Loucy (cell line): ENCODE measurements around the gene PIK3R1.

Experiments
- H2AFZ ChIP-seq: fragments of 200-600 bp; sonication (generic); 2 replicates; pipeline ENCODE4 v1.6.0; 2016; ENCODE audit warnings: antibody characterized with exemption, mild to moderate bottlenecking, low read length, moderate library complexity
- H3F3A ChIP-seq: fragments of 200-600 bp; 2 replicates; pipeline ENCODE4 v1.6.0; 2016; ENCODE audit warnings: antibody characterized with exemption, low read depth, mild to moderate bottlenecking
- H3K27me3 ChIP-seq: fragments of 200-600 bp; sonication (generic); 2 replicates; pipeline ENCODE4 v1.6.1; 2014; ENCODE audit warnings: low read length, mild to moderate bottlenecking; ENCODE audit not compliant: insufficient read depth, poor library complexity, severe bottlenecking
- H3K36me3 ChIP-seq: fragments of 200-600 bp; sonication (generic); 2 replicates; pipeline ENCODE4 v1.6.1; 2016; ENCODE audit warnings: low read length; ENCODE audit not compliant: insufficient read depth
- H3K4me1 ChIP-seq: fragments of 200-600 bp; sonication (generic); 2 replicates; pipeline ENCODE4 v1.5.1; 2014; ENCODE audit warnings: low read length, mild to moderate bottlenecking; ENCODE audit not compliant: insufficient read depth, poor library complexity, severe bottlenecking
- H3K4me2 ChIP-seq: fragments of 200-600 bp; sonication (generic); 2 replicates; pipeline ENCODE4 v1.6.0; 2014; ENCODE audit warnings: antibody characterized with exemption, low read length, low read depth, mild to moderate bottlenecking; ENCODE audit not compliant: poor library complexity, severe bottlenecking
- H3K4me3 ChIP-seq: fragments of 200-600 bp; sonication (generic); 2 replicates; pipeline ENCODE4 v1.5.1; 2014; ENCODE audit warnings: low read length, mild to moderate bottlenecking, mixed read lengths; ENCODE audit not compliant: poor library complexity, severe bottlenecking
- H3K79me2 ChIP-seq: fragments of 200-600 bp; sonication (generic); 2 replicates; pipeline ENCODE4 v1.6.1; 2014; ENCODE audit warnings: low read length; ENCODE audit not compliant: insufficient read depth
- H3K9ac ChIP-seq: fragments of 200-600 bp; sonication (generic); 2 replicates; pipeline ENCODE4 v1.6.0; 2014; ENCODE audit warnings: mild to moderate bottlenecking, low read depth, low read length, moderate library complexity; ENCODE audit not compliant: poor library complexity, severe bottlenecking
- H3K9me2 ChIP-seq: fragments of 200-600 bp; sonication (generic); replicated peaks from 2 replicates; pipeline ENCODE4 v1.6.1; 2016; ENCODE audit warnings: low read depth, low read length, mixed read lengths
- H3K9me3 ChIP-seq: fragments of 200-600 bp; sonication (generic); 2 replicates; pipeline ENCODE4 v1.6.1; 2014; ENCODE audit warnings: mild to moderate bottlenecking, antibody characterized with exemption, low read length, low read depth; ENCODE audit not compliant: insufficient read depth
- H4K20me1 ChIP-seq: fragments of 200-600 bp; sonication (generic); 2 replicates; pipeline ENCODE4 v1.6.0; 2014; ENCODE audit warnings: antibody characterized with exemption, low read length, mild to moderate bottlenecking; ENCODE audit not compliant: insufficient read depth, poor library complexity, severe bottlenecking
- EZH2phosphoT487 ChIP-seq: fragments of 200-600 bp; IDR thresholded peaks from 2 replicates; pipeline ENCODE4 v1.6.1; 2018; ENCODE audit warnings: antibody characterized with exemption, mild to moderate bottlenecking, moderate library complexity, borderline replicate concordance
- TF ChIP-seq, protein P1 (sequence below): fragments of 200-600 bp; sonication (generic); conservative IDR thresholded peaks from 2 replicates; pipeline ENCODE4 v1.5.1; 2014; ENCODE audit warnings: mild to moderate bottlenecking, antibody characterized with exemption, low read length

Gene PIK3R1

DNA sequence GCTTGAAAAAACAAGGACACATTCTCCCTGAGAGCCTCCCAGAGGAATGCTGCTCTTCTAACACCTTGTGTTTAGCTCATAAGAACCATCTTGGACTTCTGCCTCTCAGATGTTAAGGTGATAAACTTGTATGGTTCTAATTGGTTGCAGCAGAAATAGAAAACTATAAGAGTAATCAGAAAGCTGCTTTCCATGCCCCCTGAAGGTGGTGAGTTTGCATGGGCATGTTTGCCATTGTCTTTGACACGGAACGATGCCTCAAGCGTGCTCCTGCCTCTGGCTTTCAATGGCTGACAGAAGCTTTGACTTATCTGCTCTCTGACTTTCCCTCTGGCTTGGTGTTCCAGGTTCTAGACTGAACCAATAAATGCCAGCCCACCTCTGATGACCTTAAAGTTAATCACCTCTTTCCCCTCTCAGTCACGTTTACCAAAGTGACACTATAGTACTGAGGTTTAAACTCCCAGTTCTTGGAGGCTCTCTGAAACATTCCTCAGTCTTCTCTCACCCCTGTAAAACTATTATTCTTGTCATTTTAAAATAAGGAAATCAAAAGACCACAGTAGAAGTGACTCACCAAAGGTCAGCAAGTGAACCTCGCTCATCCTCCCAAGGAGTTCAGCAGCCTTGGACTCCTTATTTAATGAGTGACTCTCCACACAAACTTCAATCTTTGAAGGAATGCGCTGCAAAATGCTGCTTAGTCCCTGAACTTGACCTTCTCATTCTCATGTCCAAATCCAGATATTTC is 103.6 kb downstream of the PIK3R1 start:
- Histone ChIP-seq H3K9me3 (no peaks in the 10 kb centered on the region), H3K27me3 (no peaks in the 10 kb centered on the region), H3K36me3 (no peaks in the 10 kb centered on the region), H3K9ac (no peak overlapping the region), H3K4me1 (peaks cover 16% of the 10 kb centered on the region), H3K9me2 (no peaks in the 10 kb centered on the region), H3K4me2 (no peak overlapping the region), H3K4me3 (no peak overlapping the region), H3F3A (no peaks in the 10 kb centered on the region), H4K20me1 (no peaks in the 10 kb centered on the region), H3K79me2 (no peaks in the 10 kb centered on the region), H2AFZ (no peak overlapping the region)
- no peak for TF ChIP-seq EZH2phosphoT487
- TF ChIP-seq, protein P1, sequence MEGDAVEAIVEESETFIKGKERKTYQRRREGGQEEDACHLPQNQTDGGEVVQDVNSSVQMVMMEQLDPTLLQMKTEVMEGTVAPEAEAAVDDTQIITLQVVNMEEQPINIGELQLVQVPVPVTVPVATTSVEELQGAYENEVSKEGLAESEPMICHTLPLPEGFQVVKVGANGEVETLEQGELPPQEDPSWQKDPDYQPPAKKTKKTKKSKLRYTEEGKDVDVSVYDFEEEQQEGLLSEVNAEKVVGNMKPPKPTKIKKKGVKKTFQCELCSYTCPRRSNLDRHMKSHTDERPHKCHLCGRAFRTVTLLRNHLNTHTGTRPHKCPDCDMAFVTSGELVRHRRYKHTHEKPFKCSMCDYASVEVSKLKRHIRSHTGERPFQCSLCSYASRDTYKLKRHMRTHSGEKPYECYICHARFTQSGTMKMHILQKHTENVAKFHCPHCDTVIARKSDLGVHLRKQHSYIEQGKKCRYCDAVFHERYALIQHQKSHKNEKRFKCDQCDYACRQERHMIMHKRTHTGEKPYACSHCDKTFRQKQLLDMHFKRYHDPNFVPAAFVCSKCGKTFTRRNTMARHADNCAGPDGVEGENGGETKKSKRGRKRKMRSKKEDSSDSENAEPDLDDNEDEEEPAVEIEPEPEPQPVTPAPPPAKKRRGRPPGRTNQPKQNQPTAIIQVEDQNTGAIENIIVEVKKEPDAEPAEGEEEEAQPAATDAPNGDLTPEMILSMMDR, result no peak

DNA sequence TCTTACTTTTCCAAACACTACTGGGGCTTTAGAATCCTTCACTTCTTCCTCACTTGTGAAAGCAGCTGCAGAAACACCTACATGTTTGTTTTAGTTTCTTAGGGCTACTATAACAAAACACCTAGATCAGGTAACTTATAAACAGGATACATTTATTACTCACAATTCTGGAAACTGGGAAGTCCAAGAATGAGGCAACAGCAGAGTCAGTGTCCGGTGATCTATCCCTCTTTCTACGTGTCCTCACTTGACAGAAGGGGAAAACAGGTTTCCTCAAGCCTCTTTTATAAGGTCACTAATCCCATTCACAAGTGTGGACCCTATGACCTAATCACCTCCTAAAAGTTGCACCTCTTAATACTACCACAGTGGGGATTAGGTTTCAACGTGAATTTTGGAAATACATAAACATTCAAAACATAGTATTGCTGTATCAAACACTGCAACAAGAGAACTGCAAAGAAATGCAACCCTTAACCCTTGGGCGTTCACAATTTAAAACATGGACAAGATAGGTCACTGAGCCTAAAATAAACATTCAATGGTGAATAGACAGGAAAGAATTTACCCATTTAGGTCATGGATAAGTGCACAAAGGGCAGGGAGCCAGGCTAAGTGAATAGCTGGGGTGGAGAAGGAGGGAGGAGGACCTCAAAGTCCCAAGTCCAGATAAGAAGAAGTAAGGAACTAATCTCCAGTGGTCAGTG is 104.3 kb downstream of the PIK3R1 start:
- H2AFZ ChIP-seq, result no peak overlapping the region
- H3K4me3 ChIP-seq, result no peak overlapping the region
- H3F3A ChIP-seq, result no peaks in the 10 kb centered on the region
- no peak for TF ChIP-seq EZH2phosphoT487
- TF ChIP-seq, protein P1, result no peak
- peaks cover 16% of the 10 kb centered on the region for H3K4me1 ChIP-seq
- H3K9ac ChIP-seq, result no peak overlapping the region
- H3K79me2 ChIP-seq, result no peaks in the 10 kb centered on the region
- H3K4me2 ChIP-seq, result no peak overlapping the region
- H3K9me3 ChIP-seq, result no peaks in the 10 kb centered on the region
- no peaks in the 10 kb centered on the region for H3K9me2 ChIP-seq
- H4K20me1 ChIP-seq, result no peaks in the 10 kb centered on the region
- no peaks in the 10 kb centered on the region for H3K27me3 ChIP-seq
- no peaks in the 10 kb centered on the region for H3K36me3 ChIP-seq

DNA sequence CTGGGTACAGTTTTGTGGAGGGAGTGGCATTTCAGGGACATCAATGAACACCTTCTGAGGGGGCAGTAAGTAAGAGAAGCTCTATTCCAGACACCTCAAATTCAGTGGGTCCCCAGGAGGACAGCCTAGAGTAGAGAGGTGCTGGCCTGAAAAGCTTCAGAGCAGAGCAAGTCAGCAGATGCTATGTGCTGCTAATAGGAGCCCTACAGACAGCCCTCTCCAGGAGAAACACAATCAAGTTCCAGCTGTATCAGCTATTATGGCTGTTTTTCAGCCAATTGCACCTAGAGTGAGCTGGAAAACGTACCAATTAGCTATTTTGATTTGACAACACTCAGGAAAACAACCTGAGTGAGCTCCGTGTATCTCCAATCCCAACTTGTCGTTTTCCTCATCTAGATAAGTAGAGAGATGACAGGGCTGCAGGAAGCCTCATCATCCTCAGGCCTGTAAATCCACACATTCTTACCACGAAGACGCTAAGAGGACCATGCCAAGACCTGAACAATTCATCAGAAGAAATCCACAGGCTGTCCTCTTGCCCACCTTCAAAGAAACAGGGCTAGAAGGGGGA is 104.9 kb downstream of the PIK3R1 start:
- H4K20me1 ChIP-seq, result no peaks in the 10 kb centered on the region
- no peak overlapping the region for H2AFZ ChIP-seq
- no peak overlapping the region for H3K9ac ChIP-seq
- no peaks in the 10 kb centered on the region for H3K9me3 ChIP-seq
- H3K4me1 ChIP-seq, result peaks cover 14% of the 10 kb centered on the region
- no peaks in the 10 kb centered on the region for H3K79me2 ChIP-seq
- H3K36me3 ChIP-seq, result no peaks in the 10 kb centered on the region
- no peak overlapping the region for H3K4me3 ChIP-seq
- no peaks in the 10 kb centered on the region for H3F3A ChIP-seq
- no peaks in the 10 kb centered on the region for H3K27me3 ChIP-seq
- H3K9me2 ChIP-seq, result no peaks in the 10 kb centered on the region
- H3K4me2 ChIP-seq, result no peak overlapping the region
- no peak for TF ChIP-seq EZH2phosphoT487
- TF ChIP-seq, protein P1, result no peak
